Peyer's patch (tissue), 4 donors: ENCODE measurements around the gene AP2A1.
A peak's percentile ranks its signal among the peaks of the same experiment; 100 is the strongest.

Experiments
- CTCF ChIP-seq, 6 experiments: fragments of 450-650 bp in 4 of 6; fragments of 200-600 bp in 2 of 6; sonication (generic) in 1 of 6; IDR thresholded peaks; one replicate each; pipeline ENCODE4 v1.5.1; 2017 to 2019; ENCODE audit warnings: antibody characterized with exemption in 6 of 6, mild to moderate bottlenecking in 3 of 6, moderate library complexity in 1 of 6
- POLR2A ChIP-seq, 2 donors: fragments of 450-650 bp; IDR thresholded peaks; one replicate each; pipeline ENCODE4 v1.5.1; 2017; ENCODE audit warnings: antibody characterized with exemption in 2 of 2, mild to moderate bottlenecking in 2 of 2, moderate library complexity in 2 of 2

DNA sequence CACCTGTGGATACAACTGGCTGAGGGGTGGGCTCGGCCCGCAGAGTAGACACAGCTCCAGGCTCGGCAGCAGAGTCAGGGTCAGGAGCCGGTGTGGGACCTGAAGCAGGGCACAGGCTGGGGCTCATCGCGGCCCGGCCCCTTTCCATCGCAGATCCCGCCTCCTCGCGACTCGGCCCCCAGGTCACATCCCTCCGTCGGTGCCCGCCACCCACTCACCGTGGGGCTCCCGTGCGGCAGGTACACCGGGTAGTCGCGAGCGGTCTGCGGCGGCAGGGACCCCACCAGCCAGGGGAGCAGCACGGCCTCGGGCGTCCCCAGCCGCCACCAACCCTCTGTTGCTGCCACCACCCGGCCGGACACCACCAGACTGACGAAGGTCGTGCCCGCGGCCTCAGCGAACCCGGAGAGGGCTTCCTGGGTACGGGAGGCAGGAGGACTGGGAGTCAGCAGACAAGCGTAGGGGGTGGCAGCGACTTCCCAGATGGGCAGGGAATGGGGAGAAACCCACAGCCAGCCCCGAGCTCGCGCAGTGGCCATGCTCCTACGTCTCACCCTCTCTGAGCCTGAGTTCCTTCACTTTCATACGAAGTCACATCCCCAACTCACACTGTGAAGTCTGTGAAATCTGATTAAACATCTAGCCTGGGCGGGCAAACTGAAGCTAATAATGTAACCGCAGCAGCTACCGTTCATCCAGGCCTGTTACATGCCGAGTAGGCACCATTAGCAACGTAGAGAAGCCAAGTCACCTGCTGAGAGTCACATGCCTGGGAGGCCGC lies 42.5 kb downstream of the AP2A1 start:
- TF ChIP-seq CTCF (IDR thresholded peaks at IDR 0.05) (peak in 1 of 6 experiments; percentile 10), POLR2A (IDR thresholded peaks at IDR 0.05) (no peak)
